ENCODE results near the gene ELOVL3.

ELOVL3 gene

GRCh38 chr10:102226542-102226870 is 407 bp downstream of the ELOVL3 start:
- DNase-seq (ENCODE audit: low read depth in 2 of 2, low spot score in 1 of 2) = no peak

GRCh38 chr10:102227050-102227449 is 951 bp downstream of the ELOVL3 start:
- DNase-seq (ENCODE audit: low read depth in 2 of 2, low spot score in 1 of 2) = no peak

GRCh38 chr10:102229810-102230263 is 3.7 kb downstream of the ELOVL3 start:
- DNase-seq (ENCODE audit: low read depth in 2 of 2, low spot score in 1 of 2) = peak; percentile 59 to 75

GRCh38 chr10:102230264-102230860 is 4.3 kb downstream of the ELOVL3 start:
- no peak for DNase-seq (ENCODE audit: low read depth in 2 of 2, low spot score in 1 of 2)

- peak in 1 of 2 donors; percentile 24 for DNase-seq (ENCODE audit: low read depth in 2 of 2, low spot score in 1 of 2)
These were observed 4.8 kb downstream of the ELOVL3 start for GRCh38 chr10:102230861-102231356.

- DNase-seq (ENCODE audit: low read depth in 2 of 2, low spot score in 1 of 2) = peak in 1 of 2 donors; percentile 27
These were observed 5.5 kb downstream of the ELOVL3 start for GRCh38 chr10:102231357-102232318.

GRCh38 chr10:102233997-102234396 is 7.9 kb downstream of the ELOVL3 start:
- DNase-seq (ENCODE audit: low read depth in 2 of 2, low spot score in 1 of 2) = no peak

- no peak for DNase-seq (ENCODE audit: low read depth in 2 of 2, low spot score in 1 of 2)
These were observed 8.9 kb downstream of the ELOVL3 start for GRCh38 chr10:102234888-102235597.

- no peak for DNase-seq (ENCODE audit: low read depth in 2 of 2, low spot score in 1 of 2)
These were observed 9.5 kb downstream of the ELOVL3 start for GRCh38 chr10:102235598-102235920.

GRCh38 chr10:102236006-102236405 is 9.9 kb downstream of the ELOVL3 start:
- DNase-seq (ENCODE audit: low read depth in 2 of 2, low spot score in 1 of 2) = no peak

GRCh38 chr10:102237711-102238252 is 11.7 kb downstream of the ELOVL3 start:
- DNase-seq (ENCODE audit: low read depth in 2 of 2, low spot score in 1 of 2) = no peak

- no peak for DNase-seq (ENCODE audit: low read depth in 2 of 2, low spot score in 1 of 2)
These were observed 14.4 kb downstream of the ELOVL3 start for GRCh38 chr10:102240467-102241031.

- DNase-seq (ENCODE audit: low read depth in 2 of 2, low spot score in 1 of 2) = no peak
These were observed 14.9 kb downstream of the ELOVL3 start for GRCh38 chr10:102241032-102241443.

- DNase-seq (ENCODE audit: low read depth in 2 of 2, low spot score in 1 of 2) = peak; percentile 43 to 76
These were observed 15.5 kb downstream of the ELOVL3 start, which contains the start of gene PITX3 for GRCh38 chr10:102241444-102242117. Gene PITX3, minus strand, starts transcription at chr10:102241512. Its CDS starts 9,432 bp downstream, at chr10:102232080.

GRCh38 chr10:102242118-102242485 is 16.0 kb downstream of the ELOVL3 start:
- DNase-seq (ENCODE audit: low read depth in 2 of 2, low spot score in 1 of 2) = no peak

- DNase-seq (ENCODE audit: low read depth in 2 of 2, low spot score in 1 of 2) = no peak
These were observed 17.2 kb downstream of the ELOVL3 start for GRCh38 chr10:102243309-102243708.

- DNase-seq (ENCODE audit: low read depth in 2 of 2, low spot score in 1 of 2) = peak; percentile 69 to 74
These were observed 19.2 kb downstream of the ELOVL3 start, which contains the start of gene GBF1 for GRCh38 chr10:102245082-102245931. Gene GBF1, plus strand, starts transcription at chr10:102245532. Its CDS starts 13,407 bp downstream, at chr10:102258939.

GRCh38 chr10:102245932-102246251 is 19.8 kb downstream of the ELOVL3 start:
- DNase-seq (ENCODE audit: low read depth in 2 of 2, low spot score in 1 of 2) = no peak

- no peak for DNase-seq (ENCODE audit: low read depth in 2 of 2, low spot score in 1 of 2)
These were observed 20.2 kb downstream of the ELOVL3 start for GRCh38 chr10:102246261-102246660.

Measured in stimulated activated CD8-positive, alpha-beta memory T cell treated with anti-CD3 and anti-CD28 coated beads, Interleukin-4, amount 100 ng/mL, for 1 hour (primary cell).